Measurements from ENCODE around the gene CCDC142.
"Not testable (repeated sequence)": the region's sequence is repeated elsewhere in the genome, so short reads cannot be mapped to it uniquely, and the experiment has no call there.

Gene CCDC142

GRCh38 chr2:74461187-74462053 lies 21.4 kb downstream of the CCDC142 start:
- Histone ChIP-seq H3K79me2 (ENCODE audit: control insufficient read depth, low read length) (peaks cover 43% of the 10 kb centered on the region), H3K27ac (ENCODE audit: low read depth, low read length) (no peak overlapping the region), H3K4me1 (ENCODE audit: control insufficient read depth, low read length) (peaks cover 22% of the 10 kb centered on the region)

GRCh38 chr2:74460187-74460586 lies 22.6 kb downstream of the CCDC142 start:
- peaks cover 26% of the 10 kb centered on the region for H3K4me1 ChIP-seq (ENCODE audit: control insufficient read depth, low read length)
- not testable (repeated sequence) for H3K9me3 ChIP-seq (ENCODE audit: control insufficient read depth, insufficient read depth, low read length); H3K27me3 ChIP-seq (ENCODE audit: control insufficient read depth, low read length); H3K4me3 ChIP-seq (ENCODE audit: low read length); H4K20me1 ChIP-seq (ENCODE audit: control insufficient read depth, insufficient read depth, low read depth, low read length); H3K9me2 ChIP-seq (replicated peaks; ENCODE audit: control insufficient read depth, low read length); H3K27ac ChIP-seq (ENCODE audit: low read depth, low read length); H3K4me2 ChIP-seq (ENCODE audit: low read length)
- H3K36me3 ChIP-seq (ENCODE audit: control insufficient read depth, low read length) = peaks cover 42% of the 10 kb centered on the region
- peaks cover 43% of the 10 kb centered on the region for H3K79me2 ChIP-seq (ENCODE audit: control insufficient read depth, low read length)
- H3F3A ChIP-seq (ENCODE audit: control insufficient read depth, insufficient read depth) = peaks cover 12% of the 10 kb centered on the region; the same call in 1 of the 2 replicates

More at GRCh38 chr2:74461187-74462053, 21.4 kb downstream of the CCDC142 start:
- TF ChIP-seq CTCF (IDR thresholded peaks at IDR 0.05; ENCODE audit: low read depth, low read length, poor library complexity, severe bottlenecking) (peak; percentile 54), EZH2phosphoT487 (IDR thresholded peaks at IDR 0.05; ENCODE audit: borderline replicate concordance, low read length) (no peak)
- no peak overlapping the region for H3K4me2 ChIP-seq (ENCODE audit: low read length)
- H3K9me3 ChIP-seq (ENCODE audit: control insufficient read depth, insufficient read depth, low read length) = no peaks in the 10 kb centered on the region
- H3F3A ChIP-seq (ENCODE audit: control insufficient read depth, insufficient read depth) = peaks cover 9% of the 10 kb centered on the region; the same call in 1 of the 2 replicates
- H3K27me3 ChIP-seq (ENCODE audit: control insufficient read depth, low read length) = no peaks in the 10 kb centered on the region
- H3K4me3 ChIP-seq (ENCODE audit: low read length) = no peak overlapping the region
- peaks cover 38% of the 10 kb centered on the region for H3K36me3 ChIP-seq (ENCODE audit: control insufficient read depth, low read length)
- H3K9me2 ChIP-seq (replicated peaks; ENCODE audit: control insufficient read depth, low read length) = no peaks in the 10 kb centered on the region
- H4K20me1 ChIP-seq (ENCODE audit: control insufficient read depth, insufficient read depth, low read depth, low read length) = no peaks in the 10 kb centered on the region

- H3K27ac ChIP-seq (ENCODE audit: low read depth, low read length); H3K27me3 ChIP-seq (ENCODE audit: control insufficient read depth, low read length); H3K9me2 ChIP-seq (replicated peaks; ENCODE audit: control insufficient read depth, low read length); H3K9me3 ChIP-seq (ENCODE audit: control insufficient read depth, insufficient read depth, low read length); H4K20me1 ChIP-seq (ENCODE audit: control insufficient read depth, insufficient read depth, low read depth, low read length): not testable (repeated sequence)
- peak overlapping the region; percentile 81 for H3K4me3 ChIP-seq (ENCODE audit: low read length)
- peaks cover 40% of the 10 kb centered on the region for H3K79me2 ChIP-seq (ENCODE audit: control insufficient read depth, low read length)
- peaks cover 12% of the 10 kb centered on the region; the same call in 1 of the 2 replicates for H3F3A ChIP-seq (ENCODE audit: control insufficient read depth, insufficient read depth)
- peaks cover 39% of the 10 kb centered on the region for H3K36me3 ChIP-seq (ENCODE audit: control insufficient read depth, low read length)
- peaks cover 26% of the 10 kb centered on the region for H3K4me1 ChIP-seq (ENCODE audit: control insufficient read depth, low read length)
- H3K4me2 ChIP-seq (ENCODE audit: low read length) = peak overlapping the region; percentile 88
These were observed 23.2 kb downstream of the CCDC142 start for GRCh38 chr2:74459503-74460118.

- Histone ChIP-seq H3K9me3 (ENCODE audit: control insufficient read depth, insufficient read depth, low read length) (no peaks in the 10 kb centered on the region), H3K36me3 (ENCODE audit: control insufficient read depth, low read length) (peaks cover 37% of the 10 kb centered on the region), H3K79me2 (ENCODE audit: control insufficient read depth, low read length) (peaks cover 33% of the 10 kb centered on the region), H3K4me2 (ENCODE audit: low read length) (peak overlapping the region; percentile 88), H3K27ac (ENCODE audit: low read depth, low read length) (no peak overlapping the region), H3K27me3 (ENCODE audit: control insufficient read depth, low read length) (no peaks in the 10 kb centered on the region), H3K4me3 (ENCODE audit: low read length) (peak overlapping the region; percentile 81), H3F3A (ENCODE audit: control insufficient read depth, insufficient read depth) (peaks cover 12% of the 10 kb centered on the region; the same call in 1 of the 2 replicates), H4K20me1 (ENCODE audit: control insufficient read depth, insufficient read depth, low read depth, low read length) (no peaks in the 10 kb centered on the region), H3K4me1 (ENCODE audit: control insufficient read depth, low read length) (peaks cover 26% of the 10 kb centered on the region), H3K9me2 (replicated peaks; ENCODE audit: control insufficient read depth, low read length) (no peaks in the 10 kb centered on the region)
- TF ChIP-seq CTCF (IDR thresholded peaks at IDR 0.05; ENCODE audit: low read depth, low read length, poor library complexity, severe bottlenecking) (no peak), EZH2phosphoT487 (IDR thresholded peaks at IDR 0.05; ENCODE audit: borderline replicate concordance, low read length) (no peak)
These were observed 23.8 kb downstream of the CCDC142 start for GRCh38 chr2:74458938-74459363.

All from DOHH2 (cell line).